Uterus (tissue), 4 donors: ENCODE results near the gene KANSL1. TPM values are rescaled to one million over a fixed set of nuclear protein-coding genes. Genes with fewer than 3 reads are reported as not detected.

ENCODE experiments used
- DNase-seq, 2 donors: peaks; one replicate each; pipeline ENCODE4 v3.0.0-alpha.2; 2019 to 2020
- H3K27ac ChIP-seq, 2 donors: fragments of 200-600 bp; sonication (generic); 1 replicate in 1 of 2; 2 replicates in 1 of 2; pipeline ENCODE4 v1.5.1; 2016 to 2018
- H3K27me3 ChIP-seq, 2 donors: fragments of 200-600 bp; sonication (generic); one replicate each; pipeline ENCODE4 v1.5.1; 2018 to 2019; ENCODE audit warnings: control low read depth in 1 of 2
- H3K36me3 ChIP-seq, 2 donors: fragments of 200-600 bp; sonication (generic); one replicate each; pipeline ENCODE4 v1.5.1; 2019; ENCODE audit warnings: control low read depth in 1 of 2
- H3K4me1 ChIP-seq, 2 donors: fragments of 200-600 bp; sonication (generic); one replicate each; pipeline ENCODE4 v1.5.1; 2018 to 2019; ENCODE audit warnings: control low read depth in 1 of 2
- H3K4me3 ChIP-seq, 2 donors: fragments of 200-600 bp; sonication (generic); 1 replicate in 1 of 2; 2 replicates in 1 of 2; pipeline ENCODE4 v1.5.1; 2018 to 2019; ENCODE audit warnings: mild to moderate bottlenecking in 1 of 2
- H3K9me3 ChIP-seq, 2 donors: fragments of 200-600 bp; sonication (generic); one replicate each; pipeline ENCODE4 v1.5.1; 2019; ENCODE audit warnings: control low read depth in 1 of 2
- CTCF ChIP-seq, 4 experiments: fragments of 200-600 bp in 2 of 4; fragments of 450-650 bp in 2 of 4; sonication (generic) in 2 of 4; IDR thresholded peaks; one replicate each; pipeline ENCODE4 v1.5.1; 2016 to 2019; ENCODE audit warnings: antibody characterized with exemption in 4 of 4, mild to moderate bottlenecking in 2 of 4, moderate library complexity in 1 of 4
- POLR2A ChIP-seq, 2 donors: fragments of 450-650 bp; IDR thresholded peaks; one replicate each; pipeline ENCODE4 v1.6.1; 2016; ENCODE audit warnings: antibody characterized with exemption in 2 of 2, mild to moderate bottlenecking in 1 of 2, moderate library complexity in 1 of 2
- intact Hi-C: fragments of 100-400 bp; cut with DNase I; formaldehyde crosslinking; loops from one replicate; pipeline ENCODE4 v1.15.1; 2023; ENCODE audit warnings: low total_unique reads
- total RNA-seq, 4 donors: library from RNA; depleted of rRNA in 3 of 4; stranded (reverse); fragments of >200 nt in 3 of 4; gene quantifications; one replicate each; pipeline versions ENCODE4 v1.1.0 to v1.2.4, GENCODE V29; 2014 to 2023
- donor health status: DM: yes; HTN: yes; CAD: no.

Gene KANSL1
- total RNA-seq, 4 donors from 2014 or later = 55.8 to 192 (median 146) TPM

GRCh38 chr17:46044989-46045388, 148.2 kb downstream of the KANSL1 start:
- no peaks in the 10 kb centered on the region for H3K27me3 ChIP-seq
- intact Hi-C loops = loop anchor here (5.0 kb wide), 1 partner anchor 147 kb away; the partner anchor contains the start of gene KANSL1
- no peak overlapping the region for H3K4me3 ChIP-seq
- peak overlapping the region in 1 of 2 donors; percentile 71 for H3K27ac ChIP-seq
- H3K4me1 ChIP-seq = no peaks in the 10 kb centered on the region
- TF ChIP-seq POLR2A (IDR thresholded peaks at IDR 0.05) = no peak
- TF ChIP-seq CTCF (IDR thresholded peaks at IDR 0.05) = no peak
- DNase-seq = no peak
- no peaks in the 10 kb centered on the region for H3K9me3 ChIP-seq
- no peaks in the 10 kb centered on the region for H3K36me3 ChIP-seq

DNA sequence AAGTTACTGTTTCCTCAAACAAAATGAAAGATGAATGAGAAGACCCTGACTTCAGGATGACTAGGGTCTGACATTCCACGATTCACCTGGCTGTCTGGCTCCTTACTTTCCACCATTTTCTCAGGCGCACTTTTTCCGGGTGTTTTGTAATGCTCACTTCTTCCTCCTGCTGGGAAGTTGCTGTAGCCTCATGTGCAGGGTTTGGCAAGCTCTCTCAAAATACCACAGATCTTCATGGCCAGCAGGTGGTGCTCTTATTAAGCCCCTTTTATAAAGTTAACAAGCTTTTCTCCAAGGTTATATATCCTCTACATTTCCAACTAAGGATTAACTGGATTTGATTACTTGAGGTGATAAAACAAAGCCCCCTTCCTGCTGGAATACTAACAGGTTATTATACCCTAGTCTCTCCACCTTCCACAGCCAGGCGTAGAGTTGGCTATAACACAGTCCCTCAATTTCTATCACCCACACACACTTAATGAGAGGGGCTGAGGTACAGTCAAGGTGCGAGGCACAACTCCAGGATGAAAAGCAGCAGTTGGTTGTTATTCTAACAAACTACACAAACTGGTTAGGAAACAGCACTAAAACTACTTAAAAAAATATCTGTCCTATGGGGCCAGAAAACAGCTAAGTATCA, 148.8 kb downstream of the KANSL1 start:
- intact Hi-C loops = no loop called here
- Histone ChIP-seq H3K4me1 (no peaks in the 10 kb centered on the region), H3K27ac (peak overlapping the region; percentile 43 to 71), H3K4me3 (no peak overlapping the region), H3K36me3 (no peaks in the 10 kb centered on the region), H3K9me3 (no peaks in the 10 kb centered on the region), H3K27me3 (no peaks in the 10 kb centered on the region)
- peak; percentile 76 to 88 for DNase-seq
- TF ChIP-seq POLR2A (IDR thresholded peaks at IDR 0.05) = no peak
- peak; percentile 80 to 94 (median 86) for TF ChIP-seq CTCF (IDR thresholded peaks at IDR 0.05)

GRCh38 chr17:46043606-46044005, 149.6 kb downstream of the KANSL1 start:
- Histone ChIP-seq H3K27ac (peak overlapping the region; percentile 40 to 43), H3K4me3 (no peak overlapping the region), H3K27me3 (no peaks in the 10 kb centered on the region), H3K9me3 (no peaks in the 10 kb centered on the region), H3K36me3 (no peaks in the 10 kb centered on the region), H3K4me1 (no peaks in the 10 kb centered on the region)
- no peak for TF ChIP-seq POLR2A (IDR thresholded peaks at IDR 0.05)
- no peak for TF ChIP-seq CTCF (IDR thresholded peaks at IDR 0.05)
- intact Hi-C loops = no loop called here
- DNase-seq = no peak

- intact Hi-C loops = no loop called here
- Histone ChIP-seq H3K36me3 (no peaks in the 10 kb centered on the region), H3K27ac (no peak overlapping the region), H3K4me1 (no peaks in the 10 kb centered on the region), H3K9me3 (no peaks in the 10 kb centered on the region), H3K4me3 (no peak overlapping the region), H3K27me3 (no peaks in the 10 kb centered on the region)
- no peak for TF ChIP-seq POLR2A (IDR thresholded peaks at IDR 0.05)
- no peak for TF ChIP-seq CTCF (IDR thresholded peaks at IDR 0.05)
- DNase-seq = no peak
These were observed 150.3 kb downstream of the KANSL1 start for GRCh38 chr17:46042925-46043324.

GRCh38 chr17:46042246-46042645, 151.0 kb downstream of the KANSL1 start:
- H3K27me3 ChIP-seq = no peaks in the 10 kb centered on the region
- no peaks in the 10 kb centered on the region for H3K36me3 ChIP-seq
- no peaks in the 10 kb centered on the region for H3K4me1 ChIP-seq
- H3K9me3 ChIP-seq = no peaks in the 10 kb centered on the region
- no peak for TF ChIP-seq POLR2A (IDR thresholded peaks at IDR 0.05)
- no peak overlapping the region for H3K27ac ChIP-seq
- no peak overlapping the region for H3K4me3 ChIP-seq
- DNase-seq = no peak
- intact Hi-C loops = no loop called here
